A549 (cell line): ENCODE measurements around the gene TTC13. TPM values are rescaled to one million over a fixed set of nuclear protein-coding genes. Genes with fewer than 3 reads are reported as not detected.

Experiments used
- ATAC-seq, 2 experiments: fragments of 200-7000 bp in 1 of 2; fragments of >200 bp in 1 of 2; cut with Nextera tagmentation in 1 of 2; cut with Tn5 transposase in 1 of 2; 3 replicates each; pipeline versions ENCODE4 v1.8.0 to v1.9.1; 2018 to 2020; ENCODE audit warnings: mild to moderate bottlenecking in 1 of 2, moderate library complexity in 1 of 2
- CTCF ChIA-PET: fragments of 300-600 bp; sonication (Branson Sonifier 250); formaldehyde crosslinking; extraction: SDS; loops from one replicate; lab custom pipeline; 2021; ENCODE audit warnings: antibody characterized with exemption, inconsistent platforms; lab: Yijun Ruan, JAX
- POLR2A ChIA-PET: fragments of 350-600 bp; formaldehyde crosslinking; extraction: SDS; loops from one replicate; lab custom pipeline; 2021; ENCODE audit warnings: antibody characterized with exemption, inconsistent platforms; lab: Yijun Ruan, JAX
- DNase-seq, 2 experiments: peaks; one replicate each; pipeline versions ENCODE4 v3.0.0 to v3.0.0-alpha.2; 2011 to 2016; ENCODE audit warnings: low read depth in 1 of 2, low spot score in 1 of 2
- FAIRE-seq: peaks from 2 replicates; lab custom pipeline; 2011; peaks lifted over from hg19 to GRCh38; lab: Jason Lieb, UNC
- H3K27ac ChIP-seq, 2 experiments: fragments of >200 bp; sonication (Bioruptor Twin); formaldehyde crosslinking; 3 replicates each; pipeline ENCODE4 v1.5.1; 2016 to 2017
- H3K4me1 ChIP-seq: fragments of >200 bp; sonication (Bioruptor Twin); formaldehyde crosslinking; 3 replicates; pipeline ENCODE4 v1.6.1; 2016
- H3K4me2 ChIP-seq: fragments of >200 bp; sonication (Bioruptor Twin); formaldehyde crosslinking; 3 replicates; pipeline ENCODE4 v1.6.1; 2016
- H3K4me3 ChIP-seq: fragments of >200 bp; sonication (Bioruptor Twin); formaldehyde crosslinking; 3 replicates; pipeline ENCODE4 v1.5.1; 2016
- H3K9me3 ChIP-seq: fragments of >200 bp; sonication (Bioruptor Twin); formaldehyde crosslinking; 3 replicates; pipeline ENCODE4 v1.6.1; 2016
- ATOH8 ChIP-seq: fragments of 250-450 bp; sonication (Bioruptor Pico); IDR thresholded peaks from 2 replicates; pipeline ENCODE4 v1.5.0; 2020; ENCODE audit warnings: low read depth, mild to moderate bottlenecking, moderate library complexity
- BCL3 ChIP-seq: fragments of >200 bp; sonication (Bioruptor Twin); formaldehyde crosslinking; IDR thresholded peaks from 3 replicates; pipeline ENCODE4 v1.6.1; 2016
- BHLHE40 ChIP-seq: IDR thresholded peaks from 2 replicates; pipeline ENCODE4 v1.6.1; 2012; ENCODE audit warnings: low read depth, low read length, inconsistent platforms
- CBX2 ChIP-seq: fragments of 200-600 bp; sonication (generic); IDR thresholded peaks from 2 replicates; pipeline ENCODE4 v1.6.1; 2016; ENCODE audit warnings: low read depth, mild to moderate bottlenecking, borderline replicate concordance
- EHF ChIP-seq: fragments of 250-450 bp; sonication (Bioruptor Pico); IDR thresholded peaks from 2 replicates; pipeline ENCODE4 v1.5.0; 2020; ENCODE audit warnings: mild to moderate bottlenecking
- EHMT2 ChIP-seq: fragments of 200-600 bp; sonication (generic); IDR thresholded peaks from 2 replicates; pipeline ENCODE4 v1.6.1; 2016; ENCODE audit warnings: antibody characterized with exemption, low read depth, mild to moderate bottlenecking, moderate library complexity
- EP300 ChIP-seq, 2 experiments: fragments of >200 bp; sonication (Bioruptor Twin); formaldehyde crosslinking; IDR thresholded peaks; 2 replicates in 1 of 2; 3 replicates in 1 of 2; pipeline ENCODE4 v1.6.1; 2016 to 2017
- ESRRA ChIP-seq: fragments of 150-350 bp; IDR thresholded peaks from 2 replicates; pipeline ENCODE4 v1.6.1; 2014; ENCODE audit warnings: mild to moderate bottlenecking, low read length, borderline replicate concordance
- FOXS1 ChIP-seq: fragments of 250-450 bp; sonication (Bioruptor Pico); IDR thresholded peaks from 2 replicates; pipeline ENCODE4 v1.5.0; 2020; ENCODE audit warnings: mild to moderate bottlenecking, moderate library complexity
- GATA3 ChIP-seq: IDR thresholded peaks from 2 replicates; pipeline ENCODE4 v1.6.1; 2012; ENCODE audit warnings: borderline replicate concordance
- HDAC2 ChIP-seq: fragments of 200-600 bp; sonication (generic); IDR thresholded peaks from 2 replicates; pipeline ENCODE4 v1.6.1; 2016
- HEYL ChIP-seq: fragments of 250-450 bp; sonication (Bioruptor Pico); IDR thresholded peaks from 2 replicates; pipeline ENCODE4 v1.8.0; 2021; ENCODE audit warnings: mild to moderate bottlenecking, moderate library complexity
- HOXA7 ChIP-seq: fragments of 250-450 bp; sonication (Bioruptor Pico); IDR thresholded peaks from 2 replicates; pipeline ENCODE4 v1.5.0; 2020; ENCODE audit warnings: mild to moderate bottlenecking, moderate library complexity
- JUN ChIP-seq, 2 experiments: fragments of >200 bp; sonication (Bioruptor Twin); formaldehyde crosslinking; IDR thresholded peaks; 2 replicates in 1 of 2; 3 replicates in 1 of 2; pipeline ENCODE4 v1.6.1; 2016 to 2017
- KDM1A ChIP-seq: fragments of 200-600 bp; sonication (generic); IDR thresholded peaks from 2 replicates; pipeline ENCODE4 v1.6.1; 2016; ENCODE audit warnings: low read depth, mild to moderate bottlenecking
- MYC ChIP-seq: IDR thresholded peaks from 2 replicates; pipeline ENCODE4 v1.6.1; 2012; ENCODE audit warnings: mild to moderate bottlenecking, inconsistent platforms, low read length, improper control_type of control experiment, borderline replicate concordance
- NFE2L2 ChIP-seq: fragments of 150-350 bp; conservative IDR thresholded peaks from 2 replicates; pipeline ENCODE4 v1.6.1; 2014; ENCODE audit warnings: low read length
- NPAS2 ChIP-seq: fragments of 250-450 bp; sonication (Bioruptor Pico); IDR thresholded peaks from 2 replicates; pipeline ENCODE4 v1.8.0; 2022; ENCODE audit warnings: mild to moderate bottlenecking, moderate library complexity, borderline replicate concordance
- NR3C1 ChIP-seq: fragments of >200 bp; sonication (Bioruptor Twin); formaldehyde crosslinking; IDR thresholded peaks from 3 replicates; pipeline ENCODE4 v1.6.1; 2017
- PHF8 ChIP-seq: fragments of 200-600 bp; sonication (generic); IDR thresholded peaks from 2 replicates; pipeline ENCODE4 v1.6.1; 2016; ENCODE audit warnings: low read depth, mild to moderate bottlenecking, antibody characterized with exemption, moderate library complexity, borderline replicate concordance
- POLR2A ChIP-seq: IDR thresholded peaks from 2 replicates; pipeline ENCODE4 v1.6.1; 2012; ENCODE audit warnings: mild to moderate bottlenecking, low read length
- POLR2AphosphoS2 ChIP-seq: conservative IDR thresholded peaks from 2 replicates; pipeline ENCODE4 v1.6.1; 2012; ENCODE audit warnings: low read length, improper control_type of control experiment, inconsistent platforms
- REST ChIP-seq: fragments of 200-600 bp; sonication (generic); IDR thresholded peaks from 2 replicates; pipeline ENCODE4 v1.6.1; 2016; ENCODE audit warnings: antibody characterized with exemption, mild to moderate bottlenecking, moderate library complexity
- RNF2 ChIP-seq: fragments of 200-600 bp; sonication (generic); IDR thresholded peaks from 2 replicates; pipeline ENCODE4 v1.6.1; 2016; ENCODE audit warnings: low read depth, mild to moderate bottlenecking, antibody characterized with exemption, moderate library complexity, borderline replicate concordance
- SMC3 ChIP-seq: fragments of >200 bp; sonication (Bioruptor Twin); formaldehyde crosslinking; IDR thresholded peaks from 3 replicates; pipeline ENCODE4 v1.6.1; 2018; ENCODE audit warnings: inconsistent platforms
- TFCP2L1 ChIP-seq: fragments of 250-450 bp; sonication (Bioruptor Pico); IDR thresholded peaks from 2 replicates; pipeline ENCODE4 v1.5.0; 2021; ENCODE audit warnings: mild to moderate bottlenecking
- TP53 ChIP-seq: fragments of 250-450 bp; sonication (Bioruptor Pico); IDR thresholded peaks from 2 replicates; pipeline ENCODE4 v1.5.0; 2021; ENCODE audit warnings: mild to moderate bottlenecking, moderate library complexity
- ZC3H11A ChIP-seq: fragments of 450-650 bp; IDR thresholded peaks from 2 replicates; pipeline ENCODE4 v1.6.1; 2014; ENCODE audit warnings: antibody characterized with exemption, mild to moderate bottlenecking
- ZNF302 ChIP-seq: fragments of 250-450 bp; sonication (Bioruptor Pico); IDR thresholded peaks from 2 replicates; pipeline ENCODE4 v1.9.0; 2021; ENCODE audit warnings: inconsistent platforms, mild to moderate bottlenecking, moderate library complexity
- ZSCAN20 ChIP-seq: fragments of 250-450 bp; sonication (Bioruptor Pico); IDR thresholded peaks from 2 replicates; pipeline ENCODE4 v1.8.0; 2022; ENCODE audit warnings: mild to moderate bottlenecking, moderate library complexity
- WGBS: methylation state at CpG from one replicate; pipeline ENCODE4 v1.1.6; 2017; ENCODE audit errors: missing lambda C conversion rate; 5-methylcytosine and 5-hydroxymethylcytosine counted together
- polyA plus RNA-seq, 4 experiments: library from polyadenylated mRNA; depleted of rRNA in 3 of 4; stranded (reverse); fragments of >200 nt; fragmentation: RNase III in 1 of 4; extraction: RNeasy Plus Mini Kit Qiagen cat#74134 plus additional on column Dnase treatment in 1 of 4; gene quantifications; 2 replicates in 3 of 4; 3 replicates in 1 of 4; pipeline ENCODE4 v1.2.3, GENCODE V29; 2011 to 2017

Gene TTC13
- polyA plus RNA-seq, 2 of the 4 experiments (the other 2 are of a cell fraction), result 12.5 to 22.7 TPM

GRCh38 chr1:231020139-231020601 is 41.5 kb upstream of the TTC13 start:
- CTCF ChIA-PET, result no interaction called here
- DNase-seq, result no peak
- TF ChIP-seq ATOH8 (no peak), ZC3H11A (no peak), MYC (no peak), NR3C1 (no peak), RNF2 (no peak), HEYL (CRISPR knock-in tag) (no peak), NPAS2 (CRISPR knock-in tag) (no peak), FOXS1 (CRISPR knock-in tag) (no peak), POLR2A (no peak), EHF (CRISPR knock-in tag) (no peak), PHF8 (no peak)
- no peak for ATAC-seq
- POLR2A ChIA-PET, result no interaction called here
- H3K4me3 ChIP-seq, result no peak overlapping the region
- no peaks in the 10 kb centered on the region for H3K4me1 ChIP-seq
- H3K27ac ChIP-seq, result no peak overlapping the region
- no peak for FAIRE-seq
- 82% methylated on average over 14 of the region's 14 CpGs for WGBS
- H3K9me3 ChIP-seq, result no peaks in the 10 kb centered on the region
- H3K4me2 ChIP-seq, result no peak overlapping the region

GRCh38 chr1:231019711-231020110 is 41.0 kb upstream of the TTC13 start:
- no peak for DNase-seq
- CTCF ChIA-PET, result no interaction called here
- no peak for ATAC-seq
- FAIRE-seq, result no peak
- no peaks in the 10 kb centered on the region for H3K4me1 ChIP-seq
- 95% methylated on average over 14 of the region's 14 CpGs for WGBS
- POLR2A ChIA-PET, result no interaction called here
- H3K4me3 ChIP-seq, result no peak overlapping the region
- H3K4me2 ChIP-seq, result no peak overlapping the region
- no peak overlapping the region for H3K27ac ChIP-seq
- TF ChIP-seq HOXA7 (CRISPR knock-in tag), result no peak
- TF ChIP-seq BCL3, result no peak
- TF ChIP-seq REST, result no peak
- no peak for TF ChIP-seq KDM1A
- no peak for TF ChIP-seq JUN (IDR thresholded peaks at IDR 0.05)
- no peak for TF ChIP-seq ESRRA
- TF ChIP-seq MYC, result no peak
- no peak for TF ChIP-seq HDAC2
- no peak for TF ChIP-seq BHLHE40
- TF ChIP-seq CBX2, result no peak
- H3K9me3 ChIP-seq, result no peaks in the 10 kb centered on the region

GRCh38 chr1:231016966-231017365 is 38.3 kb upstream of the TTC13 start:
- Histone ChIP-seq H3K4me3 (no peak overlapping the region), H3K4me2 (no peak overlapping the region), H3K9me3 (no peaks in the 10 kb centered on the region), H3K27ac (no peak overlapping the region), H3K4me1 (no peaks in the 10 kb centered on the region)
- POLR2A ChIA-PET, result no interaction called here
- TF ChIP-seq SMC3, result no peak
- no peak for TF ChIP-seq TP53 (CRISPR knock-in tag)
- TF ChIP-seq ZNF302 (CRISPR knock-in tag), result no peak
- TF ChIP-seq BCL3, result no peak
- TF ChIP-seq ZSCAN20 (CRISPR knock-in tag), result no peak
- TF ChIP-seq EHMT2, result no peak
- no peak for TF ChIP-seq KDM1A
- no peak for TF ChIP-seq GATA3
- no peak for TF ChIP-seq POLR2AphosphoS2
- TF ChIP-seq EP300 (IDR thresholded peaks at IDR 0.05), result no peak
- TF ChIP-seq NFE2L2, result no peak
- TF ChIP-seq TFCP2L1 (CRISPR knock-in tag), result no peak
- TF ChIP-seq EHF (CRISPR knock-in tag), result no peak
- CTCF ChIA-PET, result no interaction called here
- FAIRE-seq (no peak), DNase-seq (no peak), ATAC-seq (no peak)
- WGBS, result 81% methylated on average over 5 of the region's 5 CpGs
